Stimulated activated CD8-positive, alpha-beta memory T cell treated with anti-CD3 and anti-CD28 coated beads, Interleukin-12 subunit alpha, Interleukin-12 subunit beta, amount 100 ng/mL, for 24 hours (primary cell): ENCODE measurements around the gene PLP2.
A peak's percentile ranks its signal among the peaks of the same experiment; 100 is the strongest.
"Not testable (repeated sequence)": the region's sequence is repeated elsewhere in the genome, so short reads cannot be mapped to it uniquely, and the experiment has no call there.

Experiments used
- DNase-seq: peaks from one replicate; pipeline ENCODE4 v3.0.0-alpha.2; 2020; ENCODE audit errors: extremely low read depth

PLP2 gene

GRCh38 chrX:49171752-49172279, at the start of gene PLP2:
Gene PLP2, plus strand, starts transcription at chrX:49171898. Its CDS starts 103 bp downstream, at chrX:49172001.
- DNase-seq, result no peak

- DNase-seq, result no peak
Observed at GRCh38 chrX:49122499-49122898, 49.2 kb upstream of the PLP2 start.

- not testable (repeated sequence) for DNase-seq
Observed at GRCh38 chrX:49127742-49128258, 43.9 kb upstream of the PLP2 start.

- DNase-seq, result no peak
Observed at GRCh38 chrX:49129427-49129826, 42.3 kb upstream of the PLP2 start.

- DNase-seq, result not testable (repeated sequence)
Observed at GRCh38 chrX:49132275-49132674, 39.4 kb upstream of the PLP2 start.

GRCh38 chrX:49133759-49134158, 37.9 kb upstream of the PLP2 start:
- DNase-seq, result no peak

- DNase-seq, result no peak
Observed at GRCh38 chrX:49137492-49137891, 34.2 kb upstream of the PLP2 start.

GRCh38 chrX:49139713-49140112, 32.0 kb upstream of the PLP2 start:
- no peak for DNase-seq

GRCh38 chrX:49142264-49142663, 29.4 kb upstream of the PLP2 start:
- DNase-seq, result not testable (repeated sequence)

GRCh38 chrX:49143154-49143553, 28.5 kb upstream of the PLP2 start:
- not testable (repeated sequence) for DNase-seq

- DNase-seq, result no peak
Observed at GRCh38 chrX:49147282-49147681, 24.4 kb upstream of the PLP2 start.

GRCh38 chrX:49147936-49148335, 23.8 kb upstream of the PLP2 start:
- DNase-seq, result no peak

GRCh38 chrX:49148390-49149100, 23.2 kb upstream of the PLP2 start:
- DNase-seq, result not testable (repeated sequence)

GRCh38 chrX:49149291-49149690, 22.4 kb upstream of the PLP2 start:
- DNase-seq, result not testable (repeated sequence)

- DNase-seq, result no peak
Observed at GRCh38 chrX:49153467-49153866, 18.2 kb upstream of the PLP2 start.

- DNase-seq, result no peak
Observed at GRCh38 chrX:49155243-49155899, 16.3 kb upstream of the PLP2 start.

GRCh38 chrX:49155900-49156837, 15.5 kb upstream of the PLP2 start:
- peak; percentile 58 for DNase-seq

GRCh38 chrX:49157194-49157593, 14.5 kb upstream of the PLP2 start:
- DNase-seq, result no peak

- no peak for DNase-seq
Observed at GRCh38 chrX:49160908-49161307, 10.8 kb upstream of the PLP2 start.

- no peak for DNase-seq
Observed at GRCh38 chrX:49161632-49162031, 10.1 kb upstream of the PLP2 start.

GRCh38 chrX:49162620-49163019, 9.1 kb upstream of the PLP2 start, which contains the start of gene MAGIX:
Gene MAGIX, plus strand, starts transcription at chrX:49162758. Its CDS starts 132 bp downstream, at chrX:49162890.
- DNase-seq, result no peak
